Activated naive CD8-positive, alpha-beta T cell treated with anti-CD3 and anti-CD28 coated beads, Interleukin-2, amount 50 U/mL, for 24 hours (primary cell): Measurements from ENCODE around the gene DLGAP1.

Experiments
- ATAC-seq: fragments of 150-1000 bp; cut with Tn5 transposase; one replicate; pipeline ENCODE4 v1.10.0; 2021
- DNase-seq: peaks from one replicate; pipeline ENCODE4 v3.0.0; 2021
- H3K27ac Mint-ChIP-seq: one replicate; pipeline ENCODE4 v1.8.0; 2021; ENCODE audit warnings: mild to moderate bottlenecking, mixed read lengths
- H3K27me3 Mint-ChIP-seq: one replicate; pipeline ENCODE4 v1.8.0; 2021; ENCODE audit warnings: mixed read lengths
- H3K36me3 Mint-ChIP-seq: one replicate; pipeline ENCODE4 v1.8.0; 2021; ENCODE audit warnings: low read depth, mixed read lengths
- H3K4me1 Mint-ChIP-seq: one replicate; pipeline ENCODE4 v1.8.0; 2021; ENCODE audit warnings: mixed read lengths
- H3K4me3 Mint-ChIP-seq: one replicate; pipeline ENCODE4 v1.8.0; 2021; ENCODE audit warnings: mild to moderate bottlenecking, moderate library complexity, mixed read lengths
- H3K9me3 Mint-ChIP-seq: one replicate; pipeline ENCODE4 v1.8.0; 2021; ENCODE audit warnings: mixed read lengths

The DLGAP1 gene

GRCh38 chr18:3493501-3494244 is 961.4 kb downstream of the DLGAP1 start:
- peak overlapping the region; percentile 36 for H3K4me3 Mint-ChIP-seq

GRCh38 chr18:3492721-3493120 is 962.4 kb downstream of the DLGAP1 start:
- H3K27me3 Mint-ChIP-seq = peaks cover 10% of the 10 kb centered on the region
- no peak for ATAC-seq
- no peak for DNase-seq
- no peak overlapping the region for H3K4me3 Mint-ChIP-seq
- no peak overlapping the region for H3K27ac Mint-ChIP-seq
- H3K4me1 Mint-ChIP-seq = peaks cover 5% of the 10 kb centered on the region
- no peaks in the 10 kb centered on the region for H3K36me3 Mint-ChIP-seq
- no peaks in the 10 kb centered on the region for H3K9me3 Mint-ChIP-seq

More at GRCh38 chr18:3493501-3494244, 961.4 kb downstream of the DLGAP1 start:
- no peak overlapping the region for H3K27ac Mint-ChIP-seq
- DNase-seq (no peak), ATAC-seq (no peak)
- H3K4me1 Mint-ChIP-seq = peaks cover 7% of the 10 kb centered on the region
- H3K9me3 Mint-ChIP-seq = no peaks in the 10 kb centered on the region
- H3K27me3 Mint-ChIP-seq = peaks cover 20% of the 10 kb centered on the region
- H3K36me3 Mint-ChIP-seq = no peaks in the 10 kb centered on the region

GRCh38 chr18:3491981-3492555 is 963.0 kb downstream of the DLGAP1 start:
- no peaks in the 10 kb centered on the region for H3K36me3 Mint-ChIP-seq
- no peak overlapping the region for H3K27ac Mint-ChIP-seq
- H3K4me1 Mint-ChIP-seq = peaks cover 5% of the 10 kb centered on the region
- H3K4me3 Mint-ChIP-seq = no peak overlapping the region
- peaks cover 9% of the 10 kb centered on the region for H3K27me3 Mint-ChIP-seq
- ATAC-seq (no peak), DNase-seq (no peak)
- no peaks in the 10 kb centered on the region for H3K9me3 Mint-ChIP-seq

- H3K27me3 Mint-ChIP-seq = peaks cover 9% of the 10 kb centered on the region
- peaks cover 5% of the 10 kb centered on the region for H3K4me1 Mint-ChIP-seq
- no peaks in the 10 kb centered on the region for H3K36me3 Mint-ChIP-seq
- ATAC-seq = no peak
- H3K9me3 Mint-ChIP-seq = no peaks in the 10 kb centered on the region
- DNase-seq = no peak
- H3K4me3 Mint-ChIP-seq = no peak overlapping the region
- no peak overlapping the region for H3K27ac Mint-ChIP-seq
Measured at GRCh38 chr18:3489462-3489861, 965.6 kb downstream of the DLGAP1 start.

GRCh38 chr18:3486512-3486911 is 968.6 kb downstream of the DLGAP1 start:
- Mint-ChIP-seq H3K27me3 (peaks cover 4% of the 10 kb centered on the region), H3K9me3 (no peaks in the 10 kb centered on the region), H3K4me3 (no peak overlapping the region), H3K36me3 (no peaks in the 10 kb centered on the region), H3K4me1 (no peaks in the 10 kb centered on the region), H3K27ac (no peak overlapping the region)
- ATAC-seq = no peak
- DNase-seq = no peak

GRCh38 chr18:3485153-3486149 is 969.7 kb downstream of the DLGAP1 start:
- H3K36me3 Mint-ChIP-seq = no peaks in the 10 kb centered on the region
- H3K4me3 Mint-ChIP-seq = no peak overlapping the region
- no peak for DNase-seq
- H3K27ac Mint-ChIP-seq = no peak overlapping the region
- peak; percentile 67 for ATAC-seq
- H3K9me3 Mint-ChIP-seq = no peaks in the 10 kb centered on the region
- no peaks in the 10 kb centered on the region for H3K4me1 Mint-ChIP-seq
- peaks cover 4% of the 10 kb centered on the region for H3K27me3 Mint-ChIP-seq

- no peaks in the 10 kb centered on the region for H3K4me1 Mint-ChIP-seq
- no peak overlapping the region for H3K4me3 Mint-ChIP-seq
- ATAC-seq = no peak
- H3K36me3 Mint-ChIP-seq = no peaks in the 10 kb centered on the region
- peaks cover 2% of the 10 kb centered on the region for H3K27me3 Mint-ChIP-seq
- no peaks in the 10 kb centered on the region for H3K9me3 Mint-ChIP-seq
- no peak for DNase-seq
- no peak overlapping the region for H3K27ac Mint-ChIP-seq
Measured at GRCh38 chr18:3482258-3482657, 972.8 kb downstream of the DLGAP1 start.

GRCh38 chr18:3481696-3482210 is 973.4 kb downstream of the DLGAP1 start:
- DNase-seq (peak; percentile 18), ATAC-seq (peak; percentile 74)
- Mint-ChIP-seq H3K36me3 (no peaks in the 10 kb centered on the region), H3K4me1 (no peaks in the 10 kb centered on the region), H3K9me3 (no peaks in the 10 kb centered on the region), H3K27ac (no peak overlapping the region), H3K4me3 (no peak overlapping the region), H3K27me3 (peaks cover 2% of the 10 kb centered on the region)

- Mint-ChIP-seq H3K27ac (no peak overlapping the region), H3K36me3 (no peaks in the 10 kb centered on the region), H3K27me3 (peaks cover 2% of the 10 kb centered on the region), H3K4me1 (no peaks in the 10 kb centered on the region), H3K9me3 (no peaks in the 10 kb centered on the region), H3K4me3 (no peak overlapping the region)
- no peak for DNase-seq
- no peak for ATAC-seq
Measured at GRCh38 chr18:3480827-3481573, 974.1 kb downstream of the DLGAP1 start.

GRCh38 chr18:3479978-3480509 is 975.1 kb downstream of the DLGAP1 start:
- no peaks in the 10 kb centered on the region for H3K4me1 Mint-ChIP-seq
- no peaks in the 10 kb centered on the region for H3K36me3 Mint-ChIP-seq
- no peak overlapping the region for H3K4me3 Mint-ChIP-seq
- H3K27me3 Mint-ChIP-seq = peaks cover 2% of the 10 kb centered on the region
- H3K9me3 Mint-ChIP-seq = no peaks in the 10 kb centered on the region
- no peak overlapping the region for H3K27ac Mint-ChIP-seq
- ATAC-seq (no peak), DNase-seq (no peak)

- Mint-ChIP-seq H3K36me3 (no peaks in the 10 kb centered on the region), H3K9me3 (no peaks in the 10 kb centered on the region), H3K4me1 (peaks cover 3% of the 10 kb centered on the region), H3K27ac (no peak overlapping the region), H3K27me3 (peaks cover 2% of the 10 kb centered on the region), H3K4me3 (no peak overlapping the region)
- no peak for ATAC-seq
- DNase-seq = no peak
Measured at GRCh38 chr18:3478262-3478978, 976.7 kb downstream of the DLGAP1 start.

GRCh38 chr18:3472681-3473544 is 982.2 kb downstream of the DLGAP1 start:
- ATAC-seq (peak; percentile 54), DNase-seq (no peak)
- Mint-ChIP-seq H3K27me3 (no peaks in the 10 kb centered on the region), H3K9me3 (no peaks in the 10 kb centered on the region), H3K4me3 (no peak overlapping the region), H3K27ac (no peak overlapping the region), H3K4me1 (peaks cover 10% of the 10 kb centered on the region), H3K36me3 (no peaks in the 10 kb centered on the region)
